PC-9 (cell line): ENCODE measurements around the gene THADA. TPM values are rescaled to one million over a fixed set of nuclear protein-coding genes. Genes with fewer than 3 reads are reported as not detected.

ENCODE experiments used
- BruUV-seq: library from RNA; stranded (reverse); fragments of 400-500 nt; replicated peaks from 2 replicates; lab custom pipeline; 2021; lab: Mats Ljungman, UMichigan
- CTCF ChIA-PET: fragments of 300-600 bp; sonication (Branson Sonifier 250); formaldehyde crosslinking; loops from one replicate; lab custom pipeline; 2022; ENCODE audit warnings: antibody characterized with exemption; lab: Charles Lee
- POLR2A ChIA-PET: fragments of 300-600 bp; sonication (Branson Sonifier 250); formaldehyde crosslinking; loops from one replicate; lab custom pipeline; 2022; ENCODE audit warnings: antibody characterized with exemption; ENCODE audit not compliant: unreplicated experiment; lab: Charles Lee
- DNase-seq, 2 experiments: peaks; one replicate each; pipeline versions ENCODE4 v3.0.0 to v3.0.0-alpha.2; 2015 to 2022; ENCODE audit warnings: mixed read lengths in 1 of 2
- H2AFZ ChIP-seq: fragments of 200-600 bp; sonication (generic); 2 replicates; pipeline ENCODE4 v1.8.1; 2017; ENCODE audit warnings: antibody characterized with exemption
- H3F3A ChIP-seq: fragments of 200-600 bp; sonication (generic); 2 replicates; pipeline ENCODE4 v1.8.1; 2017; ENCODE audit warnings: antibody characterized with exemption, mild to moderate bottlenecking, low read depth; ENCODE audit not compliant: insufficient read depth
- H3K27ac ChIP-seq: fragments of 200-600 bp; sonication (generic); 2 replicates; pipeline ENCODE4 v1.6.1; 2016; ENCODE audit warnings: mixed run types
- H3K27me3 ChIP-seq: fragments of 200-600 bp; sonication (generic); 2 replicates; pipeline ENCODE4 v1.6.1; 2016; ENCODE audit warnings: low read depth, mixed run types; ENCODE audit not compliant: insufficient read depth
- H3K36me3 ChIP-seq: fragments of 200-600 bp; sonication (generic); 2 replicates; pipeline ENCODE4 v1.6.1; 2016; ENCODE audit warnings: low read depth, mixed run types
- H3K4me1 ChIP-seq: fragments of 200-600 bp; sonication (generic); replicated peaks from 2 replicates; pipeline ENCODE4 v1.6.1; 2016; ENCODE audit warnings: mixed run types; ENCODE audit not compliant: insufficient read depth
- H3K4me2 ChIP-seq: fragments of 200-600 bp; sonication (generic); 2 replicates; pipeline ENCODE4 v1.6.1; 2017; ENCODE audit warnings: mixed run types
- H3K4me3 ChIP-seq: fragments of 200-600 bp; sonication (generic); 2 replicates; pipeline ENCODE4 v1.6.1; 2016; ENCODE audit warnings: mixed run types
- H3K79me2 ChIP-seq: fragments of 200-600 bp; sonication (generic); 2 replicates; pipeline ENCODE4 v1.6.1; 2017; ENCODE audit warnings: low read depth, mixed run types
- H3K9me2 ChIP-seq: fragments of 200-600 bp; sonication (generic); 2 replicates; pipeline ENCODE4 v1.8.1; 2017; ENCODE audit warnings: mild to moderate bottlenecking; ENCODE audit not compliant: insufficient read depth
- H3K9me3 ChIP-seq: fragments of 200-600 bp; sonication (generic); 2 replicates; pipeline ENCODE4 v1.8.1; 2016; ENCODE audit warnings: low read depth; ENCODE audit not compliant: insufficient read depth
- H4K20me1 ChIP-seq: fragments of 200-600 bp; sonication (generic); 2 replicates; pipeline ENCODE4 v1.8.1; 2017; ENCODE audit not compliant: insufficient read depth
- CTCF ChIP-seq: fragments of 200-600 bp; sonication (generic); conservative IDR thresholded peaks from 2 replicates; pipeline ENCODE4 v1.6.1; 2017; ENCODE audit warnings: mixed run types, antibody characterized with exemption, mild to moderate bottlenecking, moderate library complexity
- EZH2 ChIP-seq: fragments of 200-600 bp; sonication (generic); IDR thresholded peaks from 2 replicates; pipeline ENCODE4 v1.8.0; 2017; ENCODE audit warnings: antibody characterized with exemption, low read depth
- intact Hi-C: fragments of 100-400 bp; cut with micrococcal nuclease; formaldehyde crosslinking; loops from one replicate; pipeline ENCODE4 v1.10.0; 2022; ENCODE audit not compliant: unreplicated experiment
- total RNA-seq: library from RNA; stranded (reverse); gene quantifications from 2 replicates; pipeline ENCODE4 v1.2.3, GENCODE V29; 2021

Gene THADA
- total RNA-seq, 1 experiment from 2014 or later: 28.1 TPM

- Histone ChIP-seq H3K27me3 (no peaks in the 10 kb centered on the region), H3K4me1 (peaks cover 48% of the 10 kb centered on the region), H4K20me1 (0 out of 2 replicates have a peak, but pooled peaks cover 9% of the 10 kb centered on the region), H3K36me3 (peaks cover 19% of the 10 kb centered on the region), H3K4me2 (peak overlapping the region; percentile 99), H3K27ac (peak overlapping the region; percentile 92), H3K4me3 (peak overlapping the region; percentile 72), H3K9me2 (no peaks in the 10 kb centered on the region), H2AFZ (no peak overlapping the region), H3F3A (peaks cover 72% of the 10 kb centered on the region), H3K9me3 (no peaks in the 10 kb centered on the region), H3K79me2 (peaks cover 88% of the 10 kb centered on the region)
- TF ChIP-seq CTCF: peak; percentile 64; the same call in 1 of the 2 replicates
- no peak for TF ChIP-seq EZH2
- intact Hi-C loops: no loop called here
- ChIA-PET CTCF (interaction anchor here (0.7 kb wide), 1 partner anchor 189 kb away, joined by 4 read pairs; no protein-coding TSS in a partner anchor), POLR2A (no interaction called here)
- DNase-seq: peak; percentile 56 to 70
- no TSS peak for BruUV-seq
These were observed 371.7 kb downstream of the THADA start for GRCh38 chr2:43224131-43224570.

GRCh38 chr2:43223521-43224001 lies 372.3 kb downstream of the THADA start:
- intact Hi-C loops: no loop called here
- H3K9me3 ChIP-seq: no peaks in the 10 kb centered on the region
- TF ChIP-seq EZH2 (no peak), CTCF (no peak)
- DNase-seq: no peak
- no TSS peak for BruUV-seq
- H3K9me2 ChIP-seq: no peaks in the 10 kb centered on the region
- H3K27me3 ChIP-seq: no peaks in the 10 kb centered on the region
- H3K4me3 ChIP-seq: peak overlapping the region; percentile 72
- 0 out of 2 replicates have a peak, but pooled peaks cover 9% of the 10 kb centered on the region for H4K20me1 ChIP-seq
- peak overlapping the region; percentile 92 for H3K27ac ChIP-seq
- POLR2A ChIA-PET: no interaction called here
- peaks cover 86% of the 10 kb centered on the region for H3K79me2 ChIP-seq
- H2AFZ ChIP-seq: no peak overlapping the region
- H3F3A ChIP-seq: peaks cover 72% of the 10 kb centered on the region
- peaks cover 48% of the 10 kb centered on the region for H3K4me1 ChIP-seq
- H3K36me3 ChIP-seq: peaks cover 19% of the 10 kb centered on the region
- H3K4me2 ChIP-seq: peak overlapping the region; percentile 99
- CTCF ChIA-PET: interaction anchor here (0.9 to 1.5 kb wide), 2 partner anchors 49 to 54 kb away, joined by 3 to 4 read pairs; no protein-coding TSS in a partner anchor

- no TSS peak for BruUV-seq
- H3K36me3 ChIP-seq: peaks cover 19% of the 10 kb centered on the region
- TF ChIP-seq EZH2 (no peak), CTCF (no peak)
- H3K79me2 ChIP-seq: peaks cover 78% of the 10 kb centered on the region
- no peak for DNase-seq
- intact Hi-C loops: loop anchor here (1.0 kb wide), 2 partner anchors 53 to 91 kb away; no protein-coding TSS in a partner anchor
- no peak overlapping the region for H2AFZ ChIP-seq
- H3K4me2 ChIP-seq: peak overlapping the region; percentile 99
- H3K4me3 ChIP-seq: peak overlapping the region; percentile 72
- peaks cover 48% of the 10 kb centered on the region for H3K4me1 ChIP-seq
- no peaks in the 10 kb centered on the region for H3K9me2 ChIP-seq
- peak overlapping the region; percentile 92 for H3K27ac ChIP-seq
- H4K20me1 ChIP-seq: 0 out of 2 replicates have a peak, but pooled peaks cover 9% of the 10 kb centered on the region
- POLR2A ChIA-PET: interaction anchor here (0.5 to 0.9 kb wide), 4 partner anchors 44 to 1075 kb away, joined by 3 to 12 read pairs (median 7); no protein-coding TSS in a partner anchor
- no peaks in the 10 kb centered on the region for H3K27me3 ChIP-seq
- H3F3A ChIP-seq: peaks cover 72% of the 10 kb centered on the region
- CTCF ChIA-PET: interaction anchor here (0.9 to 1.5 kb wide), 2 partner anchors 48 to 53 kb away, joined by 3 to 4 read pairs; no protein-coding TSS in a partner anchor
- no peaks in the 10 kb centered on the region for H3K9me3 ChIP-seq
These were observed 373.1 kb downstream of the THADA start for GRCh38 chr2:43222475-43223309.
